Measurements from ENCODE around the gene CADPS.

- TF ChIP-seq, protein P1, sequence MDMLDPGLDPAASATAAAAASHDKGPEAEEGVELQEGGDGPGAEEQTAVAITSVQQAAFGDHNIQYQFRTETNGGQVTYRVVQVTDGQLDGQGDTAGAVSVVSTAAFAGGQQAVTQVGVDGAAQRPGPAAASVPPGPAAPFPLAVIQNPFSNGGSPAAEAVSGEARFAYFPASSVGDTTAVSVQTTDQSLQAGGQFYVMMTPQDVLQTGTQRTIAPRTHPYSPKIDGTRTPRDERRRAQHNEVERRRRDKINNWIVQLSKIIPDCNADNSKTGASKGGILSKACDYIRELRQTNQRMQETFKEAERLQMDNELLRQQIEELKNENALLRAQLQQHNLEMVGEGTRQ (IDR thresholded peaks at IDR 0.05; ENCODE audit: borderline replicate concordance, low read depth, low read length), result no peak
- no peak for TF ChIP-seq YY1 (IDR thresholded peaks at IDR 0.05; ENCODE audit: low read depth)
- TF ChIP-seq, protein P2, sequence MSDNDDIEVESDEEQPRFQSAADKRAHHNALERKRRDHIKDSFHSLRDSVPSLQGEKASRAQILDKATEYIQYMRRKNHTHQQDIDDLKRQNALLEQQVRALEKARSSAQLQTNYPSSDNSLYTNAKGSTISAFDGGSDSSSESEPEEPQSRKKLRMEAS (IDR thresholded peaks at IDR 0.05; ENCODE audit: low read depth), result no peak
These were observed 454.0 kb downstream of the CADPS start for GRCh38 chr3:62421207-62421606.

All from SK-N-SH (cell line).